HCT116 (cell line): ENCODE results near the gene SCT. TPM values are rescaled to one million over a fixed set of nuclear protein-coding genes. Genes with fewer than 3 reads are reported as not detected.

Source experiments
- ATAC-seq: fragments of 200-7000 bp; cut with Tn5 transposase; 2 replicates; pipeline ENCODE4 v1.9.1; 2020; ENCODE audit warnings: mild to moderate bottlenecking, moderate library complexity
- BruUV-seq: library from RNA; stranded (reverse); fragments of 400-500 nt; replicated peaks from 2 replicates; lab custom pipeline; 2021; lab: Mats Ljungman, UMichigan
- CTCF ChIA-PET: fragments of 300-600 bp; sonication (Branson Sonifier 250); formaldehyde crosslinking; loops from one replicate; lab custom pipeline; 2021; ENCODE audit warnings: antibody characterized with exemption; lab: Charles Lee
- POLR2A ChIA-PET: fragments of 300-600, 350-600 bp; sonication (Branson Sonifier 250); formaldehyde crosslinking; loops from one replicate; lab custom pipeline; 2021; ENCODE audit warnings: antibody characterized with exemption; lab: Charles Lee
- RAD21 ChIA-PET, 2 experiments: fragments of 300-600 bp; sonication (Branson Sonifier 250); formaldehyde crosslinking; loops; one replicate each; lab custom pipeline; 2023; ENCODE audit warnings: low total read pairs in 2 of 2; ENCODE audit not compliant: uncharacterized antibody in 2 of 2, unreplicated experiment in 2 of 2, low non-redundant PET in 1 of 2; lab: Charles Lee
- DNase-seq: peaks from one replicate; pipeline ENCODE4 v3.0.0-alpha.2; 2010; ENCODE audit warnings: low read depth, low spot score
- H2AFZ ChIP-seq: fragments of 200-600 bp; shearing (Covaris generic), sonication (generic); 2 replicates; pipeline ENCODE4 v1.6.1; 2017; ENCODE audit warnings: low read depth, mixed run types, mixed read lengths, antibody characterized with exemption, low read length; ENCODE audit not compliant: poor library complexity, severe bottlenecking
- H3K27ac ChIP-seq: 2 replicates; pipeline ENCODE4 v1.5.1; 2012; ENCODE audit warnings: low read depth, low read length
- H3K27me3 ChIP-seq: fragments of 200-600 bp; sonication (generic); 2 replicates; pipeline ENCODE4 v1.6.1; 2016; ENCODE audit warnings: mixed run types, low read length, mixed read lengths; ENCODE audit not compliant: insufficient read depth
- H3K36me3 ChIP-seq, 2 experiments: fragments of 200-500 bp in 1 of 2; fragments of 200-600 bp in 1 of 2; sonication (Bioruptor generic) in 1 of 2; sonication (generic) in 1 of 2; 2 replicates each; pipeline versions ENCODE4 v1.5.1 to v1.6.1; 2014 to 2016; ENCODE audit warnings: low read length in 2 of 2, inconsistent platforms in 1 of 2, mixed read lengths in 1 of 2, mixed run types in 1 of 2; ENCODE audit not compliant: insufficient read depth in 2 of 2, control insufficient read depth in 1 of 2
- H3K4me1 ChIP-seq, 2 experiments: fragments of 200-600 bp in 1 of 2; sonication (generic) in 1 of 2; 2 replicates each; pipeline versions ENCODE4 v1.5.1 to v1.6.1; 2012 to 2017; ENCODE audit warnings: low read length in 2 of 2, inconsistent platforms in 1 of 2, mild to moderate bottlenecking in 1 of 2, mixed read lengths in 1 of 2, mixed run types in 1 of 2, moderate library complexity in 1 of 2; ENCODE audit not compliant: insufficient read depth in 2 of 2, control insufficient read depth in 1 of 2
- H3K4me2 ChIP-seq: fragments of 200-600 bp; sonication (generic); 2 replicates; pipeline ENCODE4 v1.6.1; 2017; ENCODE audit warnings: mixed run types, low read length, mixed read lengths
- H3K4me3 ChIP-seq, 2 experiments: fragments of 200-600 bp in 1 of 2; sonication (generic) in 1 of 2; replicated peaks in 1 of 2; 2 replicates each; pipeline ENCODE4 v1.5.1; 2011 to 2016; ENCODE audit warnings: low read length in 2 of 2, control low read depth in 1 of 2, low read depth in 1 of 2, mild to moderate bottlenecking in 1 of 2, mixed read lengths in 1 of 2, mixed run types in 1 of 2
- H3K79me2 ChIP-seq: fragments of 200-600 bp; sonication (generic); 2 replicates; pipeline ENCODE4 v1.6.1; 2017; ENCODE audit warnings: mild to moderate bottlenecking, mixed run types, low read length, moderate library complexity, mixed read lengths; ENCODE audit not compliant: insufficient read depth
- H3K9ac ChIP-seq: fragments of 200-600 bp; sonication (generic); 2 replicates; pipeline ENCODE4 v1.6.1; 2016; ENCODE audit warnings: low read length, mixed read lengths
- H3K9me2 ChIP-seq: fragments of 200-600 bp; sonication (generic), shearing (Covaris generic); 2 replicates; pipeline ENCODE4 v1.6.1; 2017; ENCODE audit warnings: mixed run types, mild to moderate bottlenecking, moderate library complexity; ENCODE audit not compliant: insufficient read depth
- H3K9me3 ChIP-seq, 2 experiments: fragments of 200-500 bp in 1 of 2; fragments of 200-600 bp in 1 of 2; sonication (Bioruptor generic) in 1 of 2; sonication (generic) in 1 of 2; 2 replicates each; pipeline ENCODE4 v1.6.1; 2014 to 2017; ENCODE audit warnings: low read length in 2 of 2, mixed read lengths in 2 of 2, inconsistent platforms in 1 of 2, low read depth in 1 of 2, mild to moderate bottlenecking in 1 of 2, mixed run types in 1 of 2, moderate library complexity in 1 of 2; ENCODE audit not compliant: control insufficient read depth in 1 of 2, insufficient read depth in 1 of 2
- H4K20me1 ChIP-seq: fragments of 200-600 bp; sonication (generic), shearing (Covaris generic); 2 replicates; pipeline ENCODE4 v1.6.1; 2017; ENCODE audit warnings: mixed run types, mild to moderate bottlenecking, moderate library complexity; ENCODE audit not compliant: insufficient read depth
- EZH2phosphoT487 ChIP-seq: fragments of 200-600 bp; IDR thresholded peaks from 2 replicates; pipeline ENCODE4 v1.6.1; 2018; ENCODE audit warnings: antibody characterized with exemption, borderline replicate concordance
- FOSL1 ChIP-seq: IDR thresholded peaks from 2 replicates; pipeline ENCODE4 v1.6.1; 2012; ENCODE audit warnings: low read depth
- POLR2AphosphoS5 ChIP-seq: IDR thresholded peaks from 2 replicates; pipeline ENCODE4 v1.6.1; 2011; ENCODE audit warnings: mild to moderate bottlenecking, low read depth, low read length, moderate library complexity
- SRF ChIP-seq: IDR thresholded peaks from 2 replicates; pipeline ENCODE4 v1.6.1; 2012; ENCODE audit warnings: low read depth
- ZFX ChIP-seq: fragments of 450-650 bp; IDR thresholded peaks from 2 replicates; pipeline ENCODE4 v1.6.1; 2017
- ZNF274 ChIP-seq: fragments of 200-500 bp; sonication (Bioruptor generic); IDR thresholded peaks from 2 replicates; pipeline ENCODE4 v1.6.1; 2014; ENCODE audit warnings: mild to moderate bottlenecking, low read depth, low read length, inconsistent platforms
- intact Hi-C: fragments of 100-400 bp; cut with micrococcal nuclease; formaldehyde crosslinking; loops from 2 replicates; pipeline ENCODE4 v1.10.0; 2022
- total RNA-seq: library from RNA; stranded (reverse); gene quantifications from one replicate; pipeline ENCODE4 v1.2.1, GENCODE V29; 2021; ENCODE audit not compliant: unreplicated experiment

The SCT gene
- total RNA-seq, 1 experiment from 2014 or later, result not detected

GRCh38 chr11:620201-620600 lies 6.8 kb downstream of the SCT start:
- H3K79me2 ChIP-seq, result peaks cover 9% of the 10 kb centered on the region; the same call in 1 of the 2 replicates
- no peak overlapping the region for H2AFZ ChIP-seq
- POLR2A ChIA-PET, result no interaction called here
- intact Hi-C loops, result no loop called here
- RAD21 ChIA-PET, result no interaction called here
- no peaks in the 10 kb centered on the region for H3K27me3 ChIP-seq
- H3K9ac ChIP-seq, result no peak overlapping the region
- BruUV-seq, result no TSS peak
- CTCF ChIA-PET, result no interaction called here
- no peaks in the 10 kb centered on the region for H3K9me2 ChIP-seq
- peaks cover 3 to 4% of the 10 kb centered on the region in 2 experiments; a peak in 2 of 4 replicates for H3K36me3 ChIP-seq
- no peak overlapping the region for H3K4me3 ChIP-seq
- H3K4me1 ChIP-seq, result peaks cover 0 to 26% of the 10 kb centered on the region in 2 experiments; a peak in 3 of 4 replicates
- no peak overlapping the region for H3K27ac ChIP-seq
- H4K20me1 ChIP-seq, result no peaks in the 10 kb centered on the region
- no peaks in the 10 kb centered on the region for H3K9me3 ChIP-seq
- DNase-seq (no peak), ATAC-seq (no peak)
- H3K4me2 ChIP-seq, result no peak overlapping the region
- no peak for TF ChIP-seq FOSL1
- no peak for TF ChIP-seq ZNF274
- TF ChIP-seq POLR2AphosphoS5, result no peak
- TF ChIP-seq ZFX, result no peak
- no peak for TF ChIP-seq SRF

- Histone ChIP-seq H3K4me1 (peaks cover 0 to 32% of the 10 kb centered on the region in 2 experiments; a peak in 3 of 4 replicates), H3K27ac (no peak overlapping the region), H3K4me3 (no peak overlapping the region), H3K27me3 (no peaks in the 10 kb centered on the region), H3K79me2 (peaks cover 14% of the 10 kb centered on the region; the same call in 1 of the 2 replicates), H3K36me3 (peaks cover 3 to 4% of the 10 kb centered on the region in 2 experiments; a peak in 2 of 4 replicates), H3K4me2 (no peak overlapping the region), H3K9ac (no peak overlapping the region), H2AFZ (no peak overlapping the region), H3K9me2 (no peaks in the 10 kb centered on the region)
- ATAC-seq (no peak), DNase-seq (no peak)
- ChIA-PET CTCF (no interaction called here), RAD21 (no interaction called here), POLR2A (no interaction called here)
- intact Hi-C loops, result no loop called here
- TF ChIP-seq ZNF274 (no peak), EZH2phosphoT487 (no peak), FOSL1 (no peak)
- TF ChIP-seq, all 23 proteins: peak for 0
- H3K9me3 ChIP-seq, result no peaks in the 10 kb centered on the region
- no TSS peak for BruUV-seq
- no peaks in the 10 kb centered on the region for H4K20me1 ChIP-seq
Measured at GRCh38 chr11:619628-620050, 7.3 kb downstream of the SCT start.
